GM12878 (cell line): ENCODE data around the gene CDH15. TPM values are rescaled to one million over a fixed set of nuclear protein-coding genes. Genes with fewer than 3 reads are reported as not detected.

Experiments
- ATF7 ChIP-seq: fragments of 450-650 bp; IDR thresholded peaks from 2 replicates; pipeline ENCODE4 v1.6.1; 2016; ENCODE audit warnings: low read depth, mild to moderate bottlenecking
- DPF2 ChIP-seq: fragments of 450-650 bp; IDR thresholded peaks from 2 replicates; pipeline ENCODE4 v1.6.1; 2017; ENCODE audit warnings: mild to moderate bottlenecking
- EGR1 ChIP-seq, 2 experiments: IDR thresholded peaks; 1 replicate in 1 of 2; 2 replicates in 1 of 2; pipeline ENCODE4 v1.6.1; 2011 to 2012; ENCODE audit warnings: low read depth in 2 of 2, low read length in 2 of 2, borderline replicate concordance in 1 of 2, mild to moderate bottlenecking in 1 of 2, moderate library complexity in 1 of 2
- MEF2B ChIP-seq: fragments of 450-650 bp; IDR thresholded peaks from 2 replicates; pipeline ENCODE4 v1.6.1; 2018; ENCODE audit warnings: mild to moderate bottlenecking, moderate library complexity; ENCODE audit not compliant: partially characterized antibody, poor library complexity, severe bottlenecking
- NBN ChIP-seq: fragments of 450-650 bp; IDR thresholded peaks from 2 replicates; pipeline ENCODE4 v1.6.1; 2016
- POLR2AphosphoS5 ChIP-seq: IDR thresholded peaks from 2 replicates; pipeline ENCODE4 v1.6.1; 2011; ENCODE audit warnings: mild to moderate bottlenecking, low read length, inconsistent platforms
- RCOR1 ChIP-seq: conservative IDR thresholded peaks from 2 replicates; pipeline ENCODE4 v1.6.1; 2012; ENCODE audit warnings: low read depth, low read length, improper control_type of control experiment
- RELA ChIP-seq: fragments of 450-650 bp; IDR thresholded peaks from 2 replicates; pipeline ENCODE4 v1.8.0; 2014; ENCODE audit warnings: borderline replicate concordance; ENCODE audit not compliant: partially characterized antibody
- SIX5 ChIP-seq: IDR thresholded peaks from 2 replicates; pipeline ENCODE4 v1.6.1; 2011; ENCODE audit warnings: mild to moderate bottlenecking, low read depth, low read length, moderate library complexity; ENCODE audit not compliant: severe bottlenecking
- SREBF1 ChIP-seq: IDR thresholded peaks from 2 replicates; pipeline ENCODE4 v1.6.1; 2012; ENCODE audit warnings: mild to moderate bottlenecking, low read length
- SRF ChIP-seq, 2 experiments: IDR thresholded peaks; 2 replicates each; pipeline ENCODE4 v1.6.1; 2011; ENCODE audit warnings: low read depth in 2 of 2, low read length in 2 of 2, mild to moderate bottlenecking in 1 of 2, moderate library complexity in 1 of 2
- WRNIP1 ChIP-seq: IDR thresholded peaks from 2 replicates; pipeline ENCODE4 v1.6.1; 2011; ENCODE audit warnings: low read depth, low read length, improper control_type of control experiment, borderline replicate concordance
- YBX1 ChIP-seq: fragments of 450-650 bp; IDR thresholded peaks from 2 replicates; pipeline ENCODE4 v1.6.1; 2016; ENCODE audit warnings: antibody characterized with exemption
- ZNF622 ChIP-seq: fragments of 450-650 bp; IDR thresholded peaks from 2 replicates; pipeline ENCODE4 v1.6.1; 2017; ENCODE audit warnings: mild to moderate bottlenecking, inconsistent platforms
- polyA plus RNA-seq, 11 experiments: library from polyadenylated mRNA; depleted of rRNA in 4 of 11; unstranded in 6 of 11; stranded (reverse) in 5 of 11; fragments of >200 nt; fragmentation: Nextera tagmentation in 4 of 11; fragmentation: Illumina TruSeq in 1 of 11; extraction: Ambion mirVana in 4 of 11; extraction: Trizol in 1 of 11; gene quantifications; 1 replicate in 1 of 11; 2 replicates in 10 of 11; pipeline versions ENCODE4 v1.2.1 to v1.2.3, GENCODE V29; 2011 to 2016; ENCODE audit warnings: inconsistent platforms in 2 of 11, missing spikeins in 2 of 11, low read depth in 1 of 11
- total RNA-seq, 4 experiments: library from RNA; depleted of rRNA in 3 of 4; stranded (reverse); fragments of >200 nt in 3 of 4; fragmentation: Illumina TruSeq in 1 of 4; extraction: Trizol in 1 of 4; gene quantifications; 2 replicates each; pipeline versions ENCODE4 v1.2.1 to v1.2.3, GENCODE V29; 2013 to 2021
- TF ChIP-seq, protein P1 (sequence below): fragments of 450-650 bp; formaldehyde crosslinking; IDR thresholded peaks from 2 replicates; pipeline ENCODE4 v1.5.0; 2022; ENCODE audit warnings: mild to moderate bottlenecking, missing genetic modification characterization
- TF ChIP-seq, protein P2 (sequence below): fragments of 450-650 bp; formaldehyde crosslinking; IDR thresholded peaks from 2 replicates; pipeline ENCODE4 v1.4.0; 2022; ENCODE audit warnings: mild to moderate bottlenecking, moderate library complexity
- TF ChIP-seq, protein P3 (sequence below): IDR thresholded peaks from 2 replicates; pipeline ENCODE4 v1.6.1; 2011; ENCODE audit warnings: mild to moderate bottlenecking, low read depth, low read length, moderate library complexity; ENCODE audit not compliant: insufficient replicate concordance
- TF ChIP-seq, protein P4 (sequence below): fragments of 450-650 bp; IDR thresholded peaks from 2 replicates; pipeline ENCODE4 v1.6.1; 2017; ENCODE audit warnings: mild to moderate bottlenecking
- TF ChIP-seq, protein P5 (sequence below): fragments of 150-350 bp; IDR thresholded peaks from 2 replicates; pipeline ENCODE4 v1.6.1; 2014; ENCODE audit warnings: mild to moderate bottlenecking, low read depth, low read length

Gene CDH15
- total and polyA plus RNA-seq, 10 of the 15 experiments (the other 5 are each of a cell fraction or from before 2014, with no cell fraction given): 0.02 to 0.06 TPM; not detected in 8

DNA sequence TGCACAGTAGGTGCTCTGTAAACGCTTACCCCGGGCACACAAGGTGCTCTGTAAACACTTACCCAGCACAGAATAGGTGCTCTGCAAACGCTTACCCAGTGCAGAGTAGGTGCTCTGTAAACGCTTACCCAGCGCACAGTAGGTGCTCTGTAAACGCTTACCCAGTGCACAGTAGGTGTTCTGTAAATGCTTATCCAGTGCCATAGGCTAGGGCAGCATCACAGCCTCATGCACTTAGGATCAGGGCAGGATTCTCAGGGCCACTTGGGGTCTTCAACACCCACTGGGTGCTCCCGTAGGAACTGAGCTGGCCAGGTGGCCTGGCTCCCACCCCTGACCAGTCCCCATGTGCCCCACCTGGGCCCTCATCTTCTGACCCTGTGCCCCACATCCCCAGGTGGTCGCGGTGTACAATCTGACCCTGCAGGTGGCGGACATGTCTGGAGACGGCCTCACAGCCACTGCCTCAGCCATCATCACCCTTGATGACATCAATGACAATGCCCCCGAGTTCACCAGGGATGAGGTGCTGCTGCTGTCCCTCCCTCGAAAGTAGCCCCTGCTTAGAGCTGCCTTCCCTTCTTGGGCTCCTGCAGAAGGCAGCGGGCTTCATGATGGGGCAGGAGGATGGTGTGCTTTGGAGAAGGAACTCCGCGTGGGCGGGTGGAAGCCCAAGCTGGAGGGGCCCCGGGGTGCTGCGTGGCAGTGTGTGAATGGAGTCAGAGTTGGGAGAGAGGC, 15.7 kb downstream of the CDH15 start (continued):
- TF ChIP-seq, protein P1, sequence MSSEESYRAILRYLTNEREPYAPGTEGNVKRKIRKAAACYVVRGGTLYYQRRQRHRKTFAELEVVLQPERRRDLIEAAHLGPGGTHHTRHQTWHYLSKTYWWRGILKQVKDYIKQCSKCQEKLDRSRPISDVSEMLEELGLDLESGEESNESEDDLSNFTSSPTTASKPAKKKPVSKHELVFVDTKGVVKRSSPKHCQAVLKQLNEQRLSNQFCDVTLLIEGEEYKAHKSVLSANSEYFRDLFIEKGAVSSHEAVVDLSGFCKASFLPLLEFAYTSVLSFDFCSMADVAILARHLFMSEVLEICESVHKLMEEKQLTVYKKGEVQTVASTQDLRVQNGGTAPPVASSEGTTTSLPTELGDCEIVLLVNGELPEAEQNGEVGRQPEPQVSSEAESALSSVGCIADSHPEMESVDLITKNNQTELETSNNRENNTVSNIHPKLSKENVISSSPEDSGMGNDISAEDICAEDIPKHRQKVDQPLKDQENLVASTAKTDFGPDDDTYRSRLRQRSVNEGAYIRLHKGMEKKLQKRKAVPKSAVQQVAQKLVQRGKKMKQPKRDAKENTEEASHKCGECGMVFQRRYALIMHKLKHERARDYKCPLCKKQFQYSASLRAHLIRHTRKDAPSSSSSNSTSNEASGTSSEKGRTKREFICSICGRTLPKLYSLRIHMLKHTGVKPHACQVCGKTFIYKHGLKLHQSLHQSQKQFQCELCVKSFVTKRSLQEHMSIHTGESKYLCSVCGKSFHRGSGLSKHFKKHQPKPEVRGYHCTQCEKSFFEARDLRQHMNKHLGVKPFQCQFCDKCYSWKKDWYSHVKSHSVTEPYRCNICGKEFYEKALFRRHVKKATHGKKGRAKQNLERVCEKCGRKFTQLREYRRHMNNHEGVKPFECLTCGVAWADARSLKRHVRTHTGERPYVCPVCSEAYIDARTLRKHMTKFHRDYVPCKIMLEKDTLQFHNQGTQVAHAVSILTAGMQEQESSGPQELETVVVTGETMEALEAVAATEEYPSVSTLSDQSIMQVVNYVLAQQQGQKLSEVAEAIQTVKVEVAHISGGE (CRISPR knock-in tag): no peak
- TF ChIP-seq, protein P2, sequence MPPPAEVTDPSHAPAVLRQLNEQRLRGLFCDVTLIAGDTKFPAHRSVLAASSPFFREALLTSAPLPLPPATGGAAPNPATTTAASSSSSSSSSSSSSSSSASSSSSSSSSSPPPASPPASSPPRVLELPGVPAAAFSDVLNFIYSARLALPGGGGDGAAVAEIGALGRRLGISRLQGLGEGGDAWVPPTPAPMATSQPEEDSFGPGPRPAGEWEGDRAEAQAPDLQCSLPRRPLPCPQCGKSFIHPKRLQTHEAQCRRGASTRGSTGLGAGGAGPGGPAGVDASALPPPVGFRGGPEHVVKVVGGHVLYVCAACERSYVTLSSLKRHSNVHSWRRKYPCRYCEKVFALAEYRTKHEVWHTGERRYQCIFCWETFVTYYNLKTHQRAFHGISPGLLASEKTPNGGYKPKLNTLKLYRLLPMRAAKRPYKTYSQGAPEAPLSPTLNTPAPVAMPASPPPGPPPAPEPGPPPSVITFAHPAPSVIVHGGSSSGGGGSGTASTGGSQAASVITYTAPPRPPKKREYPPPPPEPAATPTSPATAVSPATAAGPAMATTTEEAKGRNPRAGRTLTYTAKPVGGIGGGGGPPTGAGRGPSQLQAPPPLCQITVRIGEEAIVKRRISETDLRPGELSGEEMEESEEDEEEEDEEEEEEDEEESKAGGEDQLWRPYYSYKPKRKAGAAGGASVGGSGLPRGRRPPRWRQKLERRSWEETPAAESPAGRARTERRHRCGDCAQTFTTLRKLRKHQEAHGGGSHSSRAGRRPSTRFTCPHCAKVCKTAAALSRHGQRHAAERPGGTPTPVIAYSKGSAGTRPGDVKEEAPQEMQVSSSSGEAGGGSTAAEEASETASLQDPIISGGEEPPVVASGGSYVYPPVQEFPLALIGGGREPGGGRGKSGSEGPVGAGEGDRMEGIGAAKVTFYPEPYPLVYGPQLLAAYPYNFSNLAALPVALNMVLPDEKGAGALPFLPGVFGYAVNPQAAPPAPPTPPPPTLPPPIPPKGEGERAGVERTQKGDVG: no peak
- no peak for TF ChIP-seq SIX5
- TF ChIP-seq SREBF1: no peak
- no peak for TF ChIP-seq ATF7
- TF ChIP-seq RELA: no peak
- TF ChIP-seq, protein P3, sequence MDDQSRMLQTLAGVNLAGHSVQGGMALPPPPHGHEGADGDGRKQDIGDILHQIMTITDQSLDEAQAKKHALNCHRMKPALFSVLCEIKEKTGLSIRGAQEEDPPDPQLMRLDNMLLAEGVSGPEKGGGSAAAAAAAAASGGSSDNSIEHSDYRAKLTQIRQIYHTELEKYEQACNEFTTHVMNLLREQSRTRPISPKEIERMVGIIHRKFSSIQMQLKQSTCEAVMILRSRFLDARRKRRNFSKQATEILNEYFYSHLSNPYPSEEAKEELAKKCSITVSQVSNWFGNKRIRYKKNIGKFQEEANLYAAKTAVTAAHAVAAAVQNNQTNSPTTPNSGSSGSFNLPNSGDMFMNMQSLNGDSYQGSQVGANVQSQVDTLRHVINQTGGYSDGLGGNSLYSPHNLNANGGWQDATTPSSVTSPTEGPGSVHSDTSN: no peak
- no peak for TF ChIP-seq MEF2B
- TF ChIP-seq ZNF622: no peak
- 0 out of 3 replicates have a peak, but pooled peaks of 1 of the 2 experiments have one; percentile 41 for TF ChIP-seq EGR1 (IDR thresholded peaks at IDR 0.05; ENCODE audit: borderline replicate concordance in 1 of 2, low read depth in 2 of 2, low read length in 2 of 2)
- no peak for TF ChIP-seq NBN
- TF ChIP-seq, protein P4, sequence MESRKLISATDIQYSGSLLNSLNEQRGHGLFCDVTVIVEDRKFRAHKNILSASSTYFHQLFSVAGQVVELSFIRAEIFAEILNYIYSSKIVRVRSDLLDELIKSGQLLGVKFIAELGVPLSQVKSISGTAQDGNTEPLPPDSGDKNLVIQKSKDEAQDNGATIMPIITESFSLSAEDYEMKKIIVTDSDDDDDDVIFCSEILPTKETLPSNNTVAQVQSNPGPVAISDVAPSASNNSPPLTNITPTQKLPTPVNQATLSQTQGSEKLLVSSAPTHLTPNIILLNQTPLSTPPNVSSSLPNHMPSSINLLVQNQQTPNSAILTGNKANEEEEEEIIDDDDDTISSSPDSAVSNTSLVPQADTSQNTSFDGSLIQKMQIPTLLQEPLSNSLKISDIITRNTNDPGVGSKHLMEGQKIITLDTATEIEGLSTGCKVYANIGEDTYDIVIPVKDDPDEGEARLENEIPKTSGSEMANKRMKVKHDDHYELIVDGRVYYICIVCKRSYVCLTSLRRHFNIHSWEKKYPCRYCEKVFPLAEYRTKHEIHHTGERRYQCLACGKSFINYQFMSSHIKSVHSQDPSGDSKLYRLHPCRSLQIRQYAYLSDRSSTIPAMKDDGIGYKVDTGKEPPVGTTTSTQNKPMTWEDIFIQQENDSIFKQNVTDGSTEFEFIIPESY: peak; percentile 83; the same call in 1 of the 2 replicates
- TF ChIP-seq DPF2: peak; percentile 99
- no peak for TF ChIP-seq SRF (IDR thresholded peaks at IDR 0.05; ENCODE audit: low read depth in 2 of 2, low read length in 2 of 2)
- no peak for TF ChIP-seq YBX1
- TF ChIP-seq, protein P5, sequence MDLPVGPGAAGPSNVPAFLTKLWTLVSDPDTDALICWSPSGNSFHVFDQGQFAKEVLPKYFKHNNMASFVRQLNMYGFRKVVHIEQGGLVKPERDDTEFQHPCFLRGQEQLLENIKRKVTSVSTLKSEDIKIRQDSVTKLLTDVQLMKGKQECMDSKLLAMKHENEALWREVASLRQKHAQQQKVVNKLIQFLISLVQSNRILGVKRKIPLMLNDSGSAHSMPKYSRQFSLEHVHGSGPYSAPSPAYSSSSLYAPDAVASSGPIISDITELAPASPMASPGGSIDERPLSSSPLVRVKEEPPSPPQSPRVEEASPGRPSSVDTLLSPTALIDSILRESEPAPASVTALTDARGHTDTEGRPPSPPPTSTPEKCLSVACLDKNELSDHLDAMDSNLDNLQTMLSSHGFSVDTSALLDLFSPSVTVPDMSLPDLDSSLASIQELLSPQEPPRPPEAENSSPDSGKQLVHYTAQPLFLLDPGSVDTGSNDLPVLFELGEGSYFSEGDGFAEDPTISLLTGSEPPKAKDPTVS: no peak
- TF ChIP-seq WRNIP1: peak; percentile 100
- TF ChIP-seq POLR2AphosphoS5: no peak
- TF ChIP-seq RCOR1: no peak
